ENCODE data around the gene UST.
A peak's percentile ranks its signal among the peaks of the same experiment; 100 is the strongest.

The UST gene

DNA sequence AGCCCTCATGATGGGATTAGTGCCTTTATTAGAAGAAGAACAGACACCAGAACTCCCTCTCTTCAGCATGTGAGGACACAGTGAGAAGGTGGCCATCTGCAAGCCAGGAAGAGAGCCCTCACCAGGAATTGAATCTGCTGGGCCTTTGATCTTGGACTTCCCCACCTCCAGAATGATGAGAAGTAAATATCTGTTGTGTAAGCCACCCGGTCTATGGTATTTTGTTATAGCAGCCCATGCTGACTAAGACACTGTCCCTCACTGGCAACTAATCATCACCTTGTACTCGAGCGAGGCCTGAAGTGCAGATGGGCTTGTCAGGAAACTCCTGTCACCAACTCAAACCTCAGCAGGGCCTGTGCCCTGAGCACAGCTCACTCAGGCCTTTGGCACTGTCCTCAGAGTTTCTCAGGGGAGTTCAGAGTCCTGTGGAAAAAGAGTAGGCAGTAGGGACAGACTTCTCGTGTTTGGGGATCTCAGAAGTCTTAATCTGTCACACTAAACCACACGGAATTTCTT lies 62.0 kb downstream of the UST start:
- no peak for DNase-seq

- DNase-seq, result peak; percentile 62
Observed at GRCh38 chr6:148811459-148811858, 64.6 kb downstream of the UST start.

- DNase-seq, result no peak
Observed at GRCh38 chr6:148814082-148814790, 67.4 kb downstream of the UST start.

DNA sequence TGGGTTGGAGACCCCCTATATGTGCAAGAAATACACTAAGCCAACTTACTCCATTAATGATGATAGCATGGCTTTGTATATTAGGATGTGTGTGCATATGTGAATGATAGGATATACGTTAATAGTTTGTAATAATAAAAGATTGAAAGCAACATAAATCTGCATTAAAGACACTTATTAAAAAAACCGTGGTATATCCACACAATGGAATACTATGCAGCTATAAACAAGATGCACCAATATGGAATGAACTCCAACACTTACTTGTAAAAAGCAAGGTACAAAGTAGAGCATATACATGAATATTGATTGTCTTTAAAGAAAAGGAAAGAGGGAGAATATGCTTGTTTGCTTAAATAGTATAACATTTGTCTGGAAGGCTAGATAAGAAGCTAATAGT lies 68.0 kb downstream of the UST start:
- no peak for DNase-seq

DNA sequence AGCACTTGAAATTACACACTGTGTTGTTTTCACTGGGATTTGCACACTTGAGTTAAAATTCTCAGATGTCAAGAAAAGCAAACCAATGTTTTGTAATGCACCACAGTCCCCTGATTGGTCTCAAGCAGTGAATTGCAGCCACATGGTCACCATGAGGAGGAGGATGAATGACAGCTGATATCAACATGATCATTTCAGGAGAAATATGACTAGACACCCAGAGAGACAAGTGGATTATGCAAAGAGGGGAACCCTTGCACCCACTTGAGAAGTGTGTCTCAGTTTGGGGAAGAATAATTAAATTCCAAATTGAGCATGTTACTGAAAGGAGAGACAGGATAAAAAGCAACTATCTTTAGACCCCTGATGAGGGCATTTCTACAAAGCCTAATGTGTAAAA lies 69.3 kb downstream of the UST start:
- DNase-seq, result no peak

- DNase-seq, result no peak
Observed at GRCh38 chr6:148817689-148818088, 70.9 kb downstream of the UST start.

DNA sequence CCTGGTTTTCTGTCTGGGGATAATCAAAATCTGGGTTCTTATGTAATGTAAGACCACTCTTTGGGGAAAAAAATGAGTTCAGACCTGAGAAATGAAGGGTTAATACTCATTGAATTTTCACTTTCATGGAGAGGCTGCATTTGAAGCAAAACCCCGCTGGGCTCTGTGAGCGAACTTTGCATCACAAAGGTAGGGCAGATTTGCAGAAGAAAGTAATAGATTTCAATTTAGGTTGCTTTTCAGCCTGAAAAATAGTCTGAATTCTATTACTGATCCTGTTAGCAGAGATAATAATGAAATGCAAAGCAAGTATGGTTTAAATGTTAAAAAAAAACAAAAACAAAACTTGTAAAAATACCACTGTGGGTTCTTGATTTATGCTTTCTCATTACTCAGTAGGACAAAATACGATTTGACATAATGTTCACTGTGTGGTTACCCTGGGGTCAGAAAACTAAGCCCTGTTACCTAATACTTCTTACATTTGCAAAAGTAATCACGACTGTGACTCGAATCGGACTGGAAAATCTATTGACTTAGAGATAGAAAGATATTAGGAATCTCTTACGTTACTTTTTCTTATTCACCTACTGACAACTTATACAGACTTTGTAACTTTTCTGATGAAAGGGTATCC lies 72.2 kb downstream of the UST start:
- no peak for DNase-seq

- DNase-seq, result no peak
Observed at GRCh38 chr6:148819852-148820251, 73.0 kb downstream of the UST start.

DNA sequence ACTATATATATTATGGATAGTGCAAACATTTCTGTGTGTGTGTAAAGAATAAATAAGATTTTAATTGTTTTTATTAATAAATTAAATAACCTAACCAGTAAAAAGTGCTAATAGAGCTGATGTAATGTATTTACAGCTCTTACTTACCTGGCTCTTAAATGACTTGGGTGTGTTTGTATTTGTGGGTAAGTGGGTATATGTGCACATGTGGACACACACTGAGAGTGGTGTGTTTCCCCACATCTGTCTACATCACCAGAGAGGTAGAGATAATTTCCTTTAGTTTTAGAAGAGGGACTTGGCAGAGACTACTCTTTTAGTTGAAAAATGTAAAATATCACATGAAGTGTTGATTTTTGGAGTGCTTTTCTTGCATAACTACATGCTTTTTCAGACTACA lies 76.0 kb downstream of the UST start:
- no peak for DNase-seq

- DNase-seq, result no peak
Observed at GRCh38 chr6:148824291-148824690, 77.5 kb downstream of the UST start.

GRCh38 chr6:148824960-148825359 lies 78.1 kb downstream of the UST start:
- DNase-seq, result no peak

- no peak for DNase-seq
Observed at GRCh38 chr6:148825492-148825891, 78.7 kb downstream of the UST start.

DNA sequence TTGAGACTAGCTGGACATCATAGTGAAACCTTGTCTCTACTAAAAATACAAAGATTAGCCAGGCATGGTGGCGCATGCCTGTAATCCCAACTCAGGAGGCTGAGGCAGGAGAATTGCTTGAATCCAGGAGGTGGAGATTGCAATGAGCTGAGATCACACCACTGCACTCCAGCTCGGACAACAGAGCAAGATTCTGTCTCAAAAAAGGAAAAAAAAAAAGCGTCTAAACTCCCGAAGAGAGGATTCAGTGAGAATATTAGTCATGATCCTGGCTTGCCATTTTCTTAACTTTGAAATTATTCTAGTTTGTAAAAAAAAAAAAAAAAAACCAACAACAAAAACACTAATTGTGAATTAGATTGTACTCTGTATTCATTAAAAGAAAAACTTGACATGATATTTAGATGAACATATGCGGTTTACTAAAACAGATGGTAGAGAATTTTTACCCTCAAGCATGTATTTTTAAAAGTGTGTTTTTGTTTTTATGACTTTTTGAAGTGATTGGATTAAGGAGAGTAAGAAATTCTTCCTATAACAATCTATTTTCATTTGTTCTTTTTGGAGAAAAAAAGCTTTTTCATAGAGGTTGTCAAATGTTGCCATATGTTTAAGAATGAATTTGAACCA lies 80.7 kb downstream of the UST start:
- DNase-seq, result no peak

DNA sequence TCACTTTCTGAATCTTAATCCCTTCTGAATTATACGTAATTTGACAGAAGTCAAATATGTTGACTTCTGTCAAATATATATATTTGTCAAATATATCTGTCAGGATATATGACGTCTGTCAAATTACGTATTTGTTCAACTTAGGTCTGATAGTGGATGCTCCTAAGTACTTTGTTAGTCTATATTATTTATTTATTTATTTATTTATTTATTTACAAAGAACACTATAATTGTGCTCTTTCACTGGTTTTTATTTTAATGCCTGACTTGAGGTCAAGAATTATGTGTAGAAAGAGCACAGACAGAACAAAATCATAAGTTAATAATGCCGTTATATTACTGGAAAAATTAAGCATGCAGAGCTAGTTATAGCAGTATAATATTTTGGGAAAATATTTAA lies 81.2 kb downstream of the UST start:
- no peak for DNase-seq

DNA sequence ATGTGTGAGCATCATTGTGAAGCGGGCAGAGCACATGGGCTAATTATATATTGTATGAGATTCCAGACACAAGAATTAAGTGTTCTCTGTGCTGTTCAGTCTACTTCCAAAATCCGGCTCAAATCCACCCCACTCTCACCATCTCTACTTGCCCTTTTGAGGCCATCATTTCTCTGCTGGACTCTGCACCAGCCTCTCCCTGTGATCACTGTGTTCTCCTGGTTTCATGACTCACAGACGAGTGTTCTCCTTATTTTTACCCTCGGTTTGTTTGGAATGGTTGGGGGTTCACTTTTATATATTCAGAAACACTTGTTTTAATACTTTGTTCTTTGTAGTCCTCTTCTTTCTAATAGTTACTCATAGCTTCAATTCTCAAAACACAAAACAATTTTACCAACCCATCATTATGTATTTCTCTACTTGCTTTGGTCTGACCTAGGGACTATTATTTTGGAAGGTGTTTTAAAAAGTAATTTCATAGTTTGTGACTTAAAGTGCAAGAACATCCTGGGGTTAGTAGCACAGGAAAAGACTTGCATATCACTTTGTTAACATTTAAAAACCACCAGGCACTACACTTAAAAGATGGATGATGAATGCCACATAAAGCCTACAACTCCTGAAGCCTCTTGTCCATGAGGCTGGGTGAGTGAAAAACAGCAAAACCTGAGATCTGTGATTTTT lies 82.7 kb downstream of the UST start:
- no peak for DNase-seq

DNA sequence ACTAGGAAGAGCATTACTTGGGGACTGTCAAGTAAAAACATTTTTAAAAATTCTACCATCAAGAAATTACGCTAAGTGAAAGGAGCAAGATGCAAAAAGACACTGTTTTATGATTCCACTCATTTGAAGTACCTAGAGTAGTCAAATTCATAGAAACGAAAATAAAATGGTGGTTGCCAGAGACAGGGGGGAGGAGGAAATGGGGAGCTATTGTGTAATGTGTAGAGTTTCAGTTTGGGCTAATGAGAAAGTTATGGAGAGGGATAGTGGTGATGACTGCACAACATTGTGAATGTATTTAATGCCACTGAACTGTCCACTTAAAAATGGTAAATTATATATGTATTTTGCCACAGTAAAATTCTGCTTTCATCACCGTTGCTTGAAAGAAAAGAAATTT lies 83.8 kb downstream of the UST start:
- DNase-seq, result no peak

GRCh38 chr6:148831064-148831463 lies 84.2 kb downstream of the UST start:
- no peak for DNase-seq

DNA sequence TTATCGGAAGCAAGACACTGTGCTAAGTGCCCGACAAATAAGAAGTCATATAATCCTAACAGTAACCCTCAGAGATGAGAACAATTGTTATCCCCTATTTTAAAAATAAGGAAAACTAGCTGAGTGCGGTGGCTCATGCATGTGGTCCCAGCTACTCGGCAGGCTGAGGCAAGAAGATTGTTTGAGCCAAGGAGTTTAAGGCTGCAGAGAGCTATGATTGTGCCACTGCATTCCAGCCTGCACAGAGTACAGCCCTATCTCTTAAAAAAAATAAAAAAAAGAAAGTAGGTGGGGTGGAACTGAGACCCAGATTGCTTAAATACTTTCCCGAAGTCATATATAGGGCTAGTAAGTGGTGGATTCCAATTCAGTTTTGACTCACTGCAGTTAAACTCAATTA lies 84.7 kb downstream of the UST start:
- no peak for DNase-seq

DNA sequence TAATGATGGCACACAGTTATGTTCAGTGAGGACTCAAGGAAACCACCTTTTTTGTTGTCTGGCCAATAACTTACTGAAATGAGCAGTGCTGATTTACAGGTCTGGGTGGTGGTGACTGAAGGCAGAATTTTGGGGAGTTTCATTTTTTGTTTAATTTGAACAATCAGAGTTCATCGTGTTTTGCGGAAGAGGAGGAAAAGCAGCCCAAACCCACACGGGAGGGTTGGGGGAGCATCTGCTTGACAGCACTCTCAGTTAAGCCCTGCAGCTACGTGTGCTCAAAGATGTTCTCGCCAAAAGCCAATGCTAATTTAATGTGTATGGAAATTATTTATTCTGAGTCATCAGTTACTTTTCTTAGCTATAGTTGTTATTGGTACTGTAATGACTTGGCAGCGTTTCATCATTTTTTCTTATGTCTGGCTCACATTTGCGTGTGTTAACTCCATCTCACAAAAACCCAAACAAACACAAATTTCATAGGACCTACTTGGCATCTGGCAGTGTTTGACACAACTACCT lies 89.2 kb downstream of the UST start:
- no peak for DNase-seq

- DNase-seq, result no peak
Observed at GRCh38 chr6:148836751-148837150, 89.9 kb downstream of the UST start.

- DNase-seq, result no peak
Observed at GRCh38 chr6:148837941-148838340, 91.1 kb downstream of the UST start.

DNA sequence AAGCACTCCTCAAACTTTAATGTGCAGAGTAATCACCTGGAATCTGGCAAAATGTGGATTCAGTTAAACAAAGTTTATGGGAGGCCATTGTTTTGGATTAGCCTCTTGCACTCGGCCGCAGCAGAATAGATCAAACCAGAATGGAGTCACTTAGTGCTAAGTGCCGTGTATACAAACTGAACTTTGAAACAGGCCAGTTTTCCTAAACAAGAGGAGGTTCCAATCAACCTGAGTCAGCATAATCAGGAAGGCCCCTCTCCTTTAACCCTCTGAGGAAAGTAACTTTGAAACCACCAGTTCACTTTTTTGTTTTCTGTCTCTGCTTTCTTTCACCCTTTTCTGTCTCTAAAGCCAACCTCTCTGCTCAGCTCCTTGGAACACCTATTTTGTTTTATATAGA lies 92.2 kb downstream of the UST start:
- DNase-seq, result no peak

- no peak for DNase-seq
Observed at GRCh38 chr6:148840256-148840655, 93.4 kb downstream of the UST start.
